Measurements from ENCODE around the gene USB1.

The USB1 gene

DNA sequence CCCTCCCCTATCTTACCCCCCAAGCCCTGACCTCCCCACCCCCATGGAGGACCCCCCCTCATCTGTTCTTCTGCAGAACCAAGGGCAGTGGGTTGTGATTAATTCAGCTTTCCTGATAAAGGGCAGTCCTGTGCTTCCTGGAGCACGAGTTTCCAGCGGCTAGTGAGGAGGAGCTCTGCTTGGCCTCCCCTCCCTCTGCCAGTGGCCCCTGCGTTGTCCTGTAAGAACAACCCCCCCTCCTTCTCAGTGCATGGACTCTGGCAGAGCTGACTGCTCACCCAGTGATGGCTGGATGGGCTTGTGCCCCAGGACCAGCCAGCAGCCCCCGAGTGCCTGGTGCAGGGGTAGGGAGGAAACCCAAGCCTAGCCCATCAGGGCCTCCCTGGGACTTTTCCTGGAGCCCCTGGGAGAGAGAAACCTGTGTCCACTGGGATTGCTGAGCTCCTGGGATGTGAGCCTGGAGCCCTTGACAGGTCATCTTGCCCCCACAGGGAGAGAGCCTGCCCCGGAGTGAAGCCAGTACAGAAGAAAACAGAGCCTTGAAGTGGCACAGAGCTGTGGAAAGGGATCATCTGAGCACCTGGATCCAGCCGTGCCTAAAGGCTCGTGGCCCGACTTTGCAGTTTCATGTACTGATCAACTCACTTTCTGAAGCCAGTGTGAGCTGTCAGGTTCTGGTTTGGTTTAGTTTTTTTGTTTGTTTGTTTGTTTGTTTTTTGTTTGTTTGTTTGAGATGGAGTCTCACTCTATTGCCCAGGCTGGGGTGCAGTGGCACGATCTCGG lies 50.8 kb downstream of the USB1 start:
- no peak for DNase-seq

DNA sequence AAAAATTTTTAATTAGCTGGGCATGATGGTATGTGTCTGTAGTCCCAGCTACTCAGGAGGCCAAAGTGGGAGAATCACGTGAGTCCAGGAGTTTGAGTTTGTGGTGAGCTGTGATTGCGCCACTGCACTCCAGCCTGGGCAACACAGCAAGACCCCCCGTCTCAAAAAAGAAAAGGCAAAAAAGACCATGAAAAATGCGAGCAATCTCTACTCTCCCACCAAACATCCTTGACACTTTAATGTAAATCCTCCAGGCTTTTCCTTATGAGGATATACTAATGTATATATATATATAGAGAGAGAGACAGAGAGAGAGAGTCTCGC lies 52.4 kb downstream of the USB1 start:
- DNase-seq = no peak

DNA sequence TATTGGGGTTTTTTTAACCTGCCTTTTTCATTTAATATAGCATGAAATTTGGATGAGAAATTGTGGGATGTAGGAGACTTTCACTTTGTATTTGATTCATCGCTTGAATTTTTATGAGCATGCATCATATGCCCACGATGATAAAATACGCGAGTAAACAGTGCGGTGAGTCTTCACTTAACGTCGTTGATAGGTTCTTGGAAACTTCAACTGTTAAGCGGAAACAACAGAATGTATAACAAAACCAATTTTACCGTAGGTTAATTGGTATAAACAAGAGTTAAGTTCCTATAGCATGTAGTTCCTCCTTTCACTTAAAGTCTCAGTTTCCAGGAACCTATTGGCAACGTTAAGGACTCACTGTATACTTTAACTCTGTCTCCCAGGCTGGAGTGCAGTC lies 53.1 kb downstream of the USB1 start:
- DNase-seq = no peak

DNA sequence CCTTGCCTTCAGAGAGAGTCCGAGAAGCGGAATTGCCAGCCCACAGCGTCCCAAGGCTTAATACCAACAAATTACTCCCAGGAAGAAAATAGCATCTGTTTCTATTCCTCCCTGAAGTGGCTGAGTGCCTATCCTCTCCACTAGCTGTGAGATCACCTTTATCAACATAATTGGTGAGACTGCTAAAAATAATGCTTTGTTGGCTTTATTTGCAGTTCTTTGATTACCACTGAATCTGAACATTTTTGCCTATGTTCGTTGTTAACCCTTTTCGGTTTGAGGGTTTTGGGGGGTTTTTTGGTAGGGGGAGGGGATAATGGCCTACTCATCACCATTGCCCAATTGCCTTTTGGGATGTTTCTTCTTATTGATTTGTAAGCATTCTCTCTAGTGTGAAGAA lies 55.4 kb downstream of the USB1 start:
- no peak for DNase-seq

DNA sequence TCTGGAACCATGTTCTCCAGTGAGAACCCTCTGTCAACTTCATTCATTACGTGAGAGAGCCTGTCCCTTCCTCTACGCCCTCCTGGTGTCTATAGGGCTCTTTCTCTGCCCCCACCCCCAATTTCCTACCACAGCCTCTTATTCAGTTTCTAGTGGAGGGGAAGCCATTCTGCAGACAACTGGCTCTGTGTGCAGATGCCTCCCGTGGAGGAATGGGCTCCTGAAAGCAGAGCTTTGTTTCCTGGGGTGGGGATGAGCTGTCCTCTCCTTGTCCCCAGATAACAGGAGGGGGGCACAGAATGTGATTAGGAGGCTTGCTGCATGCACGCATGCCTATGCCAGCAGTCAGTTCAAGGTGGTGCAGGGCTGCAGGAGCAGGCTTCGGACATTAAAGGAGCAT lies 55.9 kb downstream of the USB1 start:
- DNase-seq = no peak

DNA sequence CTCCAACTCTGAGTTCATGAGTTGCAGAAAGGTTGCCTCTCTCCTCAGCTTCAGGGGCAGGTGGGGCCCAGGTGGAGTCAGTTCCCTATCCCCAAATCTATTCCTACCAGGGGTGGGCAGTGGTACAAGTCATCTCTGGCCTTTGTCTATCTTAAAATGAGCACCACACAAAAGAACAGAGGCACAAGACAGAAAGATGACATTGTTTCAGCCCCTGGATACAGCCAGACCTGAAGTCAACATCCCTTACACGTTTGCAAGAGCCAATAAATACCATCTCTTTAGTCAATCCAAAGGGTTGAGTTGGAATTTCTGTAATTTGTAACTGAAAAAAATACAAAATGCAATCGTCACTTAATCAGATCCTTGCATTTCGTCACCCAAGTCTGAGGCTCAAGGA lies 56.6 kb downstream of the USB1 start:
- DNase-seq = no peak

DNA sequence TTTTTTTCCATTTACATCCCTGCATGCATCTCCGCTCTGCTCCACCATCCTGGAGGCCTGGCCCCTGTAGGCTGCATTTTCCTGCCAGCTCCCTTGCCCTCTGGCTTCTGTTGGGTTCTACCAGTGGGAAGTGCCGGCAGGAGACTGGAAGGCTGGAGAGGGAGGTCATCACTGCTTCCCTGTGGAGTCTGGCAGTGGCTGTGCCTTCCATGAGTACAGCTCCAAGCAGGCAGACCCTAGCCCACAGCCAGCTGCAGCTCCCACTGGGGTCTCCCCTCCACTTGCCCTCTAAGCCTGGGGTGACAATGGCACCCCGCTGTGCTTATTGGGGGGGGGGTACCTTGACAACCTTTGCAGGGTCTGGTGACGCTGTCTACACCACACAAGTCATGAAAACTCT lies 61.6 kb downstream of the USB1 start:
- DNase-seq = no peak

DNA sequence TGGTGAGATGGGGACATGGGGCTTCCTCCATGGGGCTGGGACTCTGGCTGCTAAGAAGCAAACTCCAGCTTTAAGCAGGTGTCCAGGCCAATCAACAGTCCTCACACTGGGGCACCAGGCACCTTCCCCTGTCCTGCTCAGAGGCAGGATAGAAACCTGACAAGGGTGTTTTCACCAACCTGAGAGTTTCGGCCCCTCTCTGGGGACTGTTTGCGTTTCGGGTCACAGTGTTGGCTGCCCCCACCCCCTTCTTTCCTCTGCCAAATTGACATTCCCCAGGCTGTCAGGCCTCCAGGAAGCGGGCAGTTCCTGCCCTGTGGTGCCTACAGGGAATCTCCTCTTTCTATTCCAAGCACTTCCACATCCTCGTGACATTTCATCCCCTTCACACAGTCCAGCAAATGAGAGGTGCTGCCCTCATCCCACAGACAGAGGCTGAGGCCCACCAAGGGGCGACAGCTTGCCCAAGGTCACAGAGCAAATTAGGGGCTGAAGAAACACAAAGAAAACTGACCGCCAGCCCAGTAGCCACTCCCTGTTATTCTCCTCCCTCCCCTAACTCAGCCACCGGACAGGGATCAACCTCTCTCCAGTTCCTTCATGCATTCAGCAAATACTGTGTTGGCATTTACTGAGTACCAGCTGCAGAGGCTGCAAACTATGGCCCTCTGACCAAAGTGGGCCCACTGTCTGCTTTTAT lies 62.3 kb downstream of the USB1 start:
- DNase-seq = no peak

DNA sequence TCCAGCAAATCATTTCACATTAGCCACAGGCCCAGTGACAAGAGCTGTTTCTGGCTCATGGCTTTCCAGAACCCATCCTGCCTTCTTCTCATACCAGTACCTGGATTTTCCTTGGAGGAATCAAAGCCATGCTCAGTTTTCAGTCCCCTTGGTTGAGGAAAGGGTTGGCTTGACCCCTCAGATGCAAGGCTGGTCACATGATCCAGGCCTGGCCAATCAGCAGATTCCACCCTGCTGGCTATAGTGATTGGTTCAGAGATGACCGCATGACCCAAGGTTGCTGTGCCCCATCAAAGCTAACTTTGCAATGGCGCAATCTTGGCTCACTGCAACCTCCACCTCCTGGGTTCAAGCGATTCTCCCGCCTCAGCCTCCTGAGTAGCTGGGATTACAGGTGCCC lies 69.4 kb downstream of the USB1 start:
- DNase-seq = no peak
